Stimulated activated CD4-positive, alpha-beta T cell treated with anti-CD3 and anti-CD28 coated beads, Interleukin-12 subunit alpha, Interleukin-12 subunit beta, amount 100 ng/mL, for 4 hours (primary cell): ENCODE measurements around the gene SERPIND1.

Source experiments
- DNase-seq: peaks from one replicate; pipeline ENCODE4 v3.0.0-alpha.2; 2020

The SERPIND1 gene

DNA sequence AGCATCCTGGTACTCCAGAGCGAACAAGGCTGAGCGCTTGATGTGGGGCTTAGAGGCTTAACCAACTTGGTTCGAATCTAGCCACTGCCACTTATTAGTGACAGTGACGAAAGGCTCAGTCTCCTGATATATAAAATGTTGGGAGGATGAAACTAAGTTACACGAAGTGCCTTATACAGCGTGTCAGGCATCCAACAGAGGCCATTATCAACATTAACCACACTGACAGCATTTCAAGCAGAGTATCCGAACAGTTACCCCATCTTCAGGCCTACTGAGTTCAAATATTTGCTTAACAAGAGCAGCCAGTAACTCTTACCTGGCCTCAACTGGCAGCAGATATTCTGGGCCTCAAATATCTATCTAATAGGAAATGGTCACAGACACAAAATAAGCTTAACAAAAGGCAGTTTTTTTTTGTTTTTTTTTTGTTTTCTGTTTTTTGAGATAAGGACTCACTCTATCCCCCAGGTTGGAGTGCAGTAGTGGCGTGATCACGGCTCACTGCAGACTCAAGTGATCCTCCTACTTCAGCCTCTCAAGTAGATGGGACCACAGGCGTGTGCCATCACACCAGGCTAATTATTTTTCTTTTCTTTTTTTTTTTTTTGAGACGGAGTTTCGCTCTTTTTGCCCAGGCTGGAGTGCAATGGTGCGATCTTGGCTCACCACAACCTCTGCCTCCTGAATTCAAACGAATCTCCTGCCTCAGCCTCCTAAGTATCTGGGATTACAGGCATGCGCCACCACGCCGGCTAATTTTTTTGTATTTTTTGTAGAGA, 2.9 kb downstream of the SERPIND1 start:
- no peak for DNase-seq

DNA sequence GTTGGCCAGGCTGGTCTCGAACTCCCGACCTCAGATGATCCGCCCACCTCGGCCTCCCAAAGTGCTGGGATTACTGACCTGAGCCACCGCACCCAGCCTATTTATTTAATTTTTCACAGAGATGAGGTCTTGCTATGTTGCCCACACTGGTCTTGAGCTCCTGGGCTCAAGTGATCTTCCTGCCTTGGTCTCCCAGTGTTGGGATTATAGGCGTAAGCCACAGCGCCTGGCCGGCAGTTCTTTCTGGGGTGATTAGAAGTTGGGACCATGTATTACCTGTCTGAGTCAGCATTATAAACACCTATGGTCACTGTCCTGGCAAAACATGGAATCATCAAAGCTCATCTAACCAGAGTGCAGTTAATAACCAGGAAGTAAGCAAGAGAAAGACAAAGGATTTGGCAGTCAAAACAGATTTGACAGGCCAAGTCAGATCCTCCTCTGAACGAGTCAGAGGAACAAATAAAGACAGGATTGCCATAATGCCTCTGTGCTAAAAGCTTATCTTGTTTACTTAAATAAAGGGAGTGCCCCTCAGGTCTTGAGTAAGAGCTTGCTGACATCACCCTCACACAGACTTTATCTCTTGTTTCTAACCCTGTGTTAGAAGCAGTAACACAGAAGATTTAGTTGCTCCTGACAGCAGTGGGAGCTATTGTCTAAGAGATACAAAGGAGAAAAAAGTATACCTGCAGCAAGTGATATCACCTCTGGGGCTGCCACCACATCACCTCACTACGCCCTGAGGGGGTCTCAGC, 3.7 kb downstream of the SERPIND1 start:
- no peak for DNase-seq

DNA sequence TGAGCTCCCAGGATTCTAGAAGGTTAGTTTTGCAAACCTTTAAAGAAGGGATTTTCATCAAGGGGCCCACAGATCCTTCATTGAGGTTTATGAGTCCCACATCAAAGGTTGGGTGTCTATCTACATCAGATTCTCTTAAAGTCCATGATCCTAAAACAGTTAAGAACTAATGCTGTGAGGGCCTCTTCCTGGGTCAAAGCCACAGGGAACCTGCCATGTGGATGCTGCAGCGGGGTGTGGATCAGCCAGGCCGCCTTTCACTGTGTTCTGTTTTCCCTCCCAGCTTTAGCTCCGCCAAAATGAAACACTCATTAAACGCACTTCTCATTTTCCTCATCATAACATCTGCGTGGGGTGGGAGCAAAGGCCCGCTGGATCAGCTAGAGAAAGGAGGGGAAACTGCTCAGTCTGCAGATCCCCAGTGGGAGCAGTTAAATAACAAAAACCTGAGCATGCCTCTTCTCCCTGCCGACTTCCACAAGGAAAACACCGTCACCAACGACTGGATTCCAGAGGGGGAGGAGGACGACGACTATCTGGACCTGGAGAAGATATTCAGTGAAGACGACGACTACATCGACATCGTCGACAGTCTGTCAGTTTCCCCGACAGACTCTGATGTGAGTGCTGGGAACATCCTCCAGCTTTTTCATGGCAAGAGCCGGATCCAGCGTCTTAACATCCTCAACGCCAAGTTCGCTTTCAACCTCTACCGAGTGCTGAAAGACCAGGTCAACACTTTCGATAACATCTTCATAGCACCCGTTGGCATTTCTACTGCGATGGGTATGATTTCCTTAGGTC, 5.3 kb downstream of the SERPIND1 start:
- no peak for DNase-seq

DNA sequence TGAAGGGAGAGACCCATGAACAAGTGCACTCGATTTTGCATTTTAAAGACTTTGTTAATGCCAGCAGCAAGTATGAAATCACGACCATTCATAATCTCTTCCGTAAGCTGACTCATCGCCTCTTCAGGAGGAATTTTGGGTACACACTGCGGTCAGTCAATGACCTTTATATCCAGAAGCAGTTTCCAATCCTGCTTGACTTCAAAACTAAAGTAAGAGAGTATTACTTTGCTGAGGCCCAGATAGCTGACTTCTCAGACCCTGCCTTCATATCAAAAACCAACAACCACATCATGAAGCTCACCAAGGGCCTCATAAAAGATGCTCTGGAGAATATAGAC, 5.9 kb downstream of the SERPIND1 start:
- no peak for DNase-seq

DNA sequence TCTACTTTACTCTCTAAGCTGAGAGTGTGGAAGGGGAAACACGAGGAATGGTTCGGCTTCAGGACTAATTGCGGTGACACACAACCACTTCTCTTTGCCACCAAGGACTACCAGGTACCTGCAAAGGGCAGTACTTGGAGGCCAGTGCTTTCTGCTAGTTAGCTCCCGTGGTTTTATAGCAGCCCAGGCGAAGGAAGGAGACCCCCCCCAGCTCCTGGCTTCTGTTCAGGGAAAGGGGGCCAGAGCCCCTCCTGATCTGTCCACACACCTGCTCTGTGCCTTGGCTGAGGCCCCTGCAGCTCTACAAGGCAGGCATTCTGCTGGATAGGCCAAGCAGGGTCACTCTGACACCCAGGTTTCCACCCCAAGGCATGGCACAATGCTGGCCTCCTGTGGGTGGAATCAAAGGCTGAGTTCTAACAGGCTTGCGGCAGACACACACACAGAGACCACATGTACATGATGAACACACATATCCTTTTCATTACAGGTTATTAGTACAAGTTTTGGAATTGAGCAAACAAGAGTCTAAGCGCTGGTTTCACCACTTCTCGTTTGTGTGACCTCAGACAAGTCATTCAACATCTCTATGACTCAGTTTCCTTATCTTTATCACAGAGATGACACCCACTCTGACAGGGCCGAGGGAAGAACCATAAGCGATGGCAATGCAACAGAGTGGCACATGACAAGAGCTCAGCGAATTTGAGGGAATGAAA, 7.5 kb downstream of the SERPIND1 start:
- DNase-seq, result no peak

DNA sequence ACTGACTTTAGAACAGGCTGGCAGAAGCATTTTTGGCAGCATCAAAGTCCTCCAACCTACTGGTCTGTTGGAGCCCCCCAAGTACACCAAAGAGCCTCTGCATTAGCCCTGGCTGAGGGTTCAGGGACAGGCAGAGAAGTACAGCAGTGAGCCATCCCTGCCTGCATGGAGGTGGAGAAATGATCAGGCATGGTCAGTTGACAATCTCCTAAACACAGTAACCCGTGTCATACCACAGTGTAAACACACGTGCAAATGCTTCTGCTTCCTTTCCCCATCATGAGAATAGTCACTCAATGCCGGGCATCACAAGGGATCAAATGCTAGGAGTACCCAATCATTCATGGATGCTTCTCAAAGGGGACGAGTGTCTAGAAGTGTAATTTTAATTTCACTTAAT, 8.2 kb downstream of the SERPIND1 start:
- no peak for DNase-seq

DNA sequence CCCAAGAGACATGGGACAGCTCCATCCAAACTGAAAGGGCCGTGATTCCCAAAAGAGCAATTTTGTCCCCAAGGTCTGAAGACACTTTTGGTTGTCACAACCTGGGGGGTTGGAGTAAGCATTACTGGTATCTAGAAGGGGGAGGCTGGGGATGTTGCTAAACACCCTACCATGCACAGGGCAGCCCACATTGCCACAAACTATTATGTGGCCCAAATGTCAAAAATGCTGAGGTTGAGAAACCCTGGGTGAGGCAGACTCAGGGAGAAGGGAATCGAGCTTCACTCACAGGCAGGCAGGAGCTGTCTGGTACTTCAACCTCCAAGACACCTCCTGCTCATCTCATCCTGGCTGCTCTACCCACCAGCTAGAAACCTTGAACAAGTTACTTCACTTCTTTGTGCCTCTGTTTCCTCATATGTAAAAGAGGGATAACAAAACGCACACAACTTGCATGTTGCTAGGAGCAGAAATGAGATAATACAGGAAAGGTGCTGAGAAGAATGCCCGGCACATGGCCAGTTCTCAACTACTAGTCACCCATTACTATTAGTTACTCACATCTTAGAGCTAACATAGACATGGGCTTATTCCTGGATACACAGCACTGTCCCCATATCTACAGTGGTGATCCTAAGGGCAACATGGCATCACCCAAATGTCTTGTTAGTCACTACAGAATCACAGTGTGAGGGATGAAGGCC, 8.8 kb downstream of the SERPIND1 start:
- DNase-seq, result no peak

DNA sequence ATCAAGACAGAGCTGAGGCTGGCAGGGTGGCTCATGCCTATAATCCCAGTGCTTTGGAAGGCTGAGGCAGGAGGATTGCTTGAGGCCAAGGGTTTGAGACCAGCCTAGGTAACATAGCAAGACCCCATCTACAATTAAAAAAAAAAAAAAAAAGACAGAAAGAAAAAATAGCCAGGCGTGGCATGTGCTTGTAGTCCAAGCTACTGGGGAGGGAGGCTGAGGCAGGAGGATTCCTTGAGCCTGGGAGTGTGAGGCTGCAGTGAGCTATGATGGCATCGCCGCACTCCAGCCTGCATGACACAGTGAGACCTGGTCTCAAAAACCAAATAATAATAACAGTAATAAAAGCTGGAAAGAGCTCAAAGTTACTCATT, 9.4 kb downstream of the SERPIND1 start:
- DNase-seq, result no peak

DNA sequence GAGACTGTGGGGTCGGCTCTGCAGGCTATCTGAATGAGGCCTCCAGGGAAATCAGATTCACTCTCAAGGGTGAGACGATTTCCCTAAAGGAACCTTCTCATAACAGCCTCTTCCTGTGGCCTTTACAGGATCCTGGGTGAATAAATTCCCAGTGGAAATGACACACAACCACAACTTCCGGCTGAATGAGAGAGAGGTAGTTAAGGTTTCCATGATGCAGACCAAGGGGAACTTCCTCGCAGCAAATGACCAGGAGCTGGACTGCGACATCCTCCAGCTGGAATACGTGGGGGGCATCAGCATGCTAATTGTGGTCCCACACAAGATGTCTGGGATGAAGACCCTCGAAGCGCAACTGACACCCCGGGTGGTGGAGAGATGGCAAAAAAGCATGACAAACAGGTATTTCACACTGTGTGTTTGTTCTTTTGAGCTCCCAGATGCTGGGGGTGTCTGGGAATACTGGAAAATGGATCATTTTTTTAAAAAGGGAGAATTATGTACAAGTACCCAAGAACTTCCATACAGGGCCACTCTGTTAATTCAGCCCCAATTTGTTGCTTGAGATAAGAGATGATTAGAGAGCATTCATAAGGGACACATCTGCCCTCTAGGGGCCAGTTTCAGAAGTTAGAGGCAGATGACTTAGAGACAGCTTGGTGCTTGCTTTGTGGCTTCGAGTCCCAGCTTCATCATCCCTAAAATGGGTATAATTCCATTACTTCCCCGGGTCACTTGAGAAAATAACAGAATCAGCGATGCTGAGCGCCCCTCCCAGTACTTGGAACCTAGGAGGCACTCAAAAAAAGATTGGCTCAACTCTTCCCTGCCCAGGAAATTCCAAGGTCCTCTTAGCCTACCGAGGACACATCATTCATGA, 10.2 kb downstream of the SERPIND1 start:
- DNase-seq, result peak; percentile 28

DNA sequence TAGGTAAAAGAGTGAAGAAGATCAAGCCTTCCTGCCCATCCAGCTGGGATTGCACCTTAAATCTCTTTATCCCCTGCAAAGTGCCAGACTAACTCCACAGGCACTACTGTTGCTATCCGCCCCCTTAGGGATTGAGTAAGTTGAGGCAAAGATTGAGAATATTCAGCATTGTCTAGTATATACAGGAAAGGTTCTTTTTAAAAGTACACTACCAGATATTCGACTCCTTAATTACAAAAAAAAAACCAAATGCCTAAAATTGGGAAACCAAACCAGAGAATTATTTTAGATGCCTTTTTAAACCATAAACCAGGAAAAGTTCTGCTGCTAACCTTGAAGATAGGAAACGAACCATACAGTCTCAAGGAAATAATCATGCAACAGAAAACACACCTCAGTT, 11.5 kb downstream of the SERPIND1 start:
- no peak for DNase-seq

DNA sequence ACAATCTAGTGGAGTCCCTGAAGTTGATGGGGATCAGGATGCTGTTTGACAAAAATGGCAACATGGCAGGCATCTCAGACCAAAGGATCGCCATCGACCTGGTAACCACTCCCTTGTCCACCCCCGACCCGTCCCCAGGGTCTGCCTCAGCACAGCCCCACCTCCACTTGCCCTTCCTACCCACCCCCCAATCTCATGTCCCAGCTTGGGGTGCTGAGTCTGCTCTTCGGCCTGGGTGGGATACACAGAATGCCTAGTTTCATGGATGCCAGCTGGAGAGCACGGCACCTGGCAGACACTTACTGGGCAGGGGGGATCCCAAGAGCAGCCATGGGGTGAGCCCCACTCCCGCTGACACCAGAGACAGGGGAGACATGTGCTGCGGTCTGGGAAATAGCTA, 12.1 kb downstream of the SERPIND1 start:
- DNase-seq, result no peak

DNA sequence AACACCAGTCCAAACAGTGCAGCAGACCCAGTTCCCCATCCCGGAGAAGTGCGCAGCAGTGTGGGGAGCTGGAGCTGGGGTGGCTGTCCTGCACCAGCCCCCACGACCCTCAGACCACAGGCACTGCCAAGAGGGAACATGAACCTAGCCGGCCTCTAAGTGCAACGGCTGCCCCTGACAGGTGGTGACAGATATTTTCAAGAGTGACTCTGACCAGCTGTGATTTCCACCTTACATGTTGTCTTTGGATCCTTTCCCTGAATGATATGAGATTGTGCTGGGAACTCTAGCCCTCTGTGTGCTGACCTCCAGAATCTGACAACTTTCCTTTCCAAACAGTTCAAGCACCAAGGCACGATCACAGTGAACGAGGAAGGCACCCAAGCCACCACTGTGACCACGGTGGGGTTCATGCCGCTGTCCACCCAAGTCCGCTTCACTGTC, 12.6 kb downstream of the SERPIND1 start:
- DNase-seq, result no peak

DNA sequence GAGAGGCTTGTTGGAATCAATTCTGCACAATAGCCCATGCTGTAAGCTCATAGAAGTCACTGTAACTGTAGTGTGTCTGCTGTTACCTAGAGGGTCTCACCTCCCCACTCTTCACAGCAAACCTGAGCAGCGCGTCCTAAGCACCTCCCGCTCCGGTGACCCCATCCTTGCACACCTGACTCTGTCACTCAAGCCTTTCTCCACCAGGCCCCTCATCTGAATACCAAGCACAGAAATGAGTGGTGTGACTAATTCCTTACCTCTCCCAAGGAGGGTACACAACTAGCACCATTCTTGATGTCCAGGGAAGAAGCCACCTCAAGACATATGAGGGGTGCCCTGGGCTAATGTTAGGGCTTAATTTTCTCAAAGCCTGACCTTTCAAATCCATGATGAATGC, 13.3 kb downstream of the SERPIND1 start:
- no peak for DNase-seq

DNA sequence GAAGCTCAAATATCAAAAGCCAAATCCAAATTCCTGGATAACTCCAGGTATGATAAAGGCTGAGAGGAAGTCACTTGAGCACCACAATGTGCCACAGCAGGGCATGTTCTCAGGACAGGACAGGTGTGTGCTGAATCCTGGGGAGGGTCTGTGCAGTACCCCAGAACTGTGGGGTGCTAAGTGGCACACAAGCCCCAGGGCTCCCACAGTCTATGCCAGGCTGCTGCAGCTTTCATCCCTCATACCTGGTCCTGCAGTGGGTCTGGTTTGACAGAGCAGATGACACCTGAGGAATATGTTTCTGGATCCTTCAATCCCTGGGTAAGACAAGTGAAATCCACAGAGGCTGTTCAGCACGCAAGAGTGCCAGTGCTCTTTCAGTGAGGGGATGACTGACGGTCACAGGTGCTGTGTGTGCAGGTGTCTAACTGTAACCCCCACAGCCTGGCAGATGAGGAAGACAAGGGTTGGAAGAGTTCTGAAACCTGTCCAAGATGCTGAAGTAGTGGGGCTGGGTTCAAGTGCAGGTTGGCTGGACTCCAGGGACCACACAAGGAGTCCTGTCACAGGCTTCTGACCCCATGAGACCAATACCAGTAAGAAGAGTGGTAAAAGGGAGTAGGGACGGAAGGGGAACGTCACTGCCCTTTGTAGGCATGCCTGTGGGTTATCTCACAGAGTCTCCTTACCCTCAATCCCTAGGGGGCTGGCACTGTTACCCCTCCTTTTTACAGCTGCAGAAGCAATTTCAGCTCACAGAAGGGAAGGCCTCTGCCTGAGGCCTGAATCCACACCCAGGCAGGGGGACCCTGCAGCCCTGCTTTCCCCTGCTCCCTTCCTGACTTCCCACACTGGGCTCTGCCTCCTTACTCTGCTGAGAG, 14.1 kb downstream of the SERPIND1 start:
- no peak for DNase-seq

DNA sequence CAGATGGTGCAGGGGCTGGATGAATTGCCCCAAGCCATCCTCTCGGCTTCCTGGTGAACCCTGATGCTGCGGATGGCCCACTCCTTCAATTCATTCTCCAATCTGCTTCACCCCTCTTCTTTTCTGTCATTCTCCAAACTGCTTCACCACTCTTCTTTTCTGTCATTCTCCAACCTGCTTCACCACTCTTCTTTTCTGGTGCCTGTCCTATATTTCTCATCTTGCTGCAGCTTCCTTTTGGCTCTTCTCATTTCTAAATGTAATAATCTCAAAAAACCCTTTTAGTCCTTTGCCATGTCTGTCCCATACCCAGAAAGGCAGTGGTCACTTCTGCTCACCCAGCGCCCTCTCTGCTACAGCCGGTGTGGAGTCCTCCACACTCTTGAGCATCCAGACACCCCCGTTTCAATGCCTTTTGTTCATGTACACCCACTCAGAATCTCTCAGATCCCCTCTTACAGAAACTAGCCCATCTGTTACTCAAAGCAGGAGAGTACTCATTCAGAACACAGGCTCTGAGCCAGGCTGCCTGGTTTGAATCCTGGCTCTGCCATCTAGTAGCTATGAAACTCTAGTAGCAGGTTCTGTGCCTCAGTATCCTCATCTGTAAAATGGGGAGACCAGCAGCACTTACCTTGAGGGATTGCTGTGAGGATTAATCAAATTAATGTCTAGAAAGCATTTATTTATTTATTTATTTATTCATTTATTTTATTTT, 14.9 kb downstream of the SERPIND1 start:
- DNase-seq, result no peak

DNA sequence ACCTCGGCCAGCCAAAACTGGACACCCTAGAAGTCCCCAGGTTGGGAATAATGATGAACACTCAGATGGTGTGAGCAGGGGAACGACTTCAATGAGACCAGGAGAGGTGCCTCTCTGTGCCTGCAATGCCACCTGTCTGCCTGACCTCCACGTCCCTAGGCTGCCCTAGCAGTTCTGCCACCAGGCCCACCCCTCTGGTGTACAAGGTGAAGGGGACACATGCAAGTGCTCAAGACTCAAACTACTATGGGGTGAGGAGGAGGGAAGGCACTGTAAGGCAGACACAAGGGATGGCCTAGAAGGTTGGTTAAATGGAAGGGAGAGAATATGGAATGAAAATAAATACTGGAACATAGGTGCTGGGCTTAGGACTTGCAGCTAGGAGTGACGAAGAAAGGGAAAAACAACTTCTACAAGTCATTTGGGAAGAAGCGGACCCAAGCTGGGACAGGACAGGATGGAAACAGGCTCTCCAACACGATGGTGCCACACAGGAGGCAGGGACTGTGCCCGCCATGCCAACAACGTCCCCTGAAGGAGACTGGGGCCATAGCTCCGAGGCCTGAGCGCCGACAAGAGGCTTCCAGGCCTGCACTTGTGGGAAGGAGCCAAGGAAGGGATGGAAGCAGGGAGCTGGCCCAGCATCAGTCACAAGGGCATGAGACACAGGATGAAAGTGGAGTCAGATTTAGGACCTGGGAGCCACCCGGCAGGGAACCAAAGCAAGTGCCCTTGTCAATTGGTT, 18.5 kb downstream of the SERPIND1 start:
- no peak for DNase-seq

DNA sequence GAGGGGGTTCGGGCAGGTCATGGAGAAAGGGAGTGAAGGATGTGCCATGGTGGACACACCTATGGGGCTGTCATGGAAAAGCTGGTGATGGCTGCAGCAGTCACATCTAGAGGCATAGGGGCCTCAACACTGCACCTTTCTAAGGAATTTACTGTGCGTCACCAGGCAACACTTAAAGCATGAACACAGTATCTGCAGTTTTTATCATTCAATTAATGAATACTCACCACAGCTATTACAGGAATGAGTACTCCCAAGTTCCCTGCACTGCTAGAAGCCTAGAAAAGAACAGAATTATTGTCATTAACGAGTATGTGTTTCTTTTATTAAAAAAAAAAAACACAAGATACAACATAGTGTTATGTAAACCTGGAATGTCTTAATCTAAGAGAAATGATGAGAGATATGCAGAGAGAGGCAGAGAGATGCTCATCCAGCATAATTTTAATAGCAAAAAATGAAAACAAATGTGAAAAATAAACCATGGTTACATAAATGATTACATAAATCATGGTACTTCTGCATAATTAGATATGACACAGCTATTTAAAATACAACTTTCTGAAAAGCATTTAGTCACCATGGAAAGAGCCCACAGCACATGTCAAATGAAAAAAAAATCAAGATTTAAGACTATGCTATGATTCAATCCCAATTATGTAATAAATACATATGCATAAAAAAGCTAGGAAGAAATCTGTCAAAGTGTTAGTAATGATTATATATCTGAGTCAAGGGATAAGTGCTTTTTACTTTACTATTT, 19.2 kb downstream of the SERPIND1 start:
- no peak for DNase-seq
